Central memory CD4-positive, alpha-beta T cell (primary cell): ENCODE measurements around the gene CGNL1.

ENCODE experiments used
- DNase-seq: peaks from one replicate; pipeline ENCODE4 v3.0.0; 2022
- total RNA-seq, 3 experiments: gene quantifications; one replicate each; lab custom pipeline; 2026; lab: John Stamatoyannopoulos, UW

Gene CGNL1
- total RNA-seq, result 0 to 0.04 (median 0) reads per million in 3 experiments

GRCh38 chr15:57375827-57376695, at the start of gene CGNL1:
Gene CGNL1, plus strand, starts transcription at chr15:57376505. Its CDS starts 61,495 bp downstream, at chr15:57438000.
- no peak for DNase-seq

- no peak for DNase-seq
These were observed 48.3 kb upstream of the CGNL1 start for GRCh38 chr15:57327985-57328471.

- no peak for DNase-seq
These were observed 47.8 kb upstream of the CGNL1 start for GRCh38 chr15:57328479-57328878.

GRCh38 chr15:57328897-57329296, 47.4 kb upstream of the CGNL1 start:
- DNase-seq, result no peak

- no peak for DNase-seq
These were observed 46.5 kb upstream of the CGNL1 start for GRCh38 chr15:57329582-57330367.

GRCh38 chr15:57330619-57331340, 45.5 kb upstream of the CGNL1 start:
- no peak for DNase-seq

- no peak for DNase-seq
These were observed 44.0 kb upstream of the CGNL1 start for GRCh38 chr15:57332326-57332725.

- DNase-seq, result no peak
These were observed 42.8 kb upstream of the CGNL1 start for GRCh38 chr15:57333487-57333886.

GRCh38 chr15:57334257-57334656, 42.0 kb upstream of the CGNL1 start:
- no peak for DNase-seq

GRCh38 chr15:57335293-57335715, 41.0 kb upstream of the CGNL1 start:
- DNase-seq, result no peak

GRCh38 chr15:57335719-57336118, 40.6 kb upstream of the CGNL1 start:
- DNase-seq, result no peak

GRCh38 chr15:57337868-57338411, 38.4 kb upstream of the CGNL1 start:
- DNase-seq, result no peak

- DNase-seq, result no peak
These were observed 37.0 kb upstream of the CGNL1 start for GRCh38 chr15:57339321-57339720.

GRCh38 chr15:57340682-57341259, 35.5 kb upstream of the CGNL1 start:
- no peak for DNase-seq

- DNase-seq, result no peak
These were observed 33.3 kb upstream of the CGNL1 start for GRCh38 chr15:57343048-57343447.

GRCh38 chr15:57343498-57343897, 32.8 kb upstream of the CGNL1 start:
- DNase-seq, result no peak

GRCh38 chr15:57344282-57344681, 32.0 kb upstream of the CGNL1 start:
- no peak for DNase-seq

- DNase-seq, result no peak
These were observed 30.7 kb upstream of the CGNL1 start for GRCh38 chr15:57345584-57345983.

- DNase-seq, result no peak
These were observed 28.2 kb upstream of the CGNL1 start for GRCh38 chr15:57348081-57348480.

GRCh38 chr15:57352535-57353316, 23.6 kb upstream of the CGNL1 start:
- DNase-seq, result no peak

GRCh38 chr15:57353317-57353804, 22.9 kb upstream of the CGNL1 start:
- DNase-seq, result no peak
